Measurements from ENCODE around the gene SLC22A13. TPM values are rescaled to one million over a fixed set of nuclear protein-coding genes. Genes with fewer than 3 reads are reported as not detected.

Gene SLC22A13
- total RNA-seq, 1 donor from 2014 or later: 0.97 TPM

- no peaks in the 10 kb centered on the region for H3K27me3 Mint-ChIP-seq (ENCODE audit: low read depth)
- no peak for DNase-seq (ENCODE audit: low spot score)
- peaks cover 21% of the 10 kb centered on the region for H3K36me3 Mint-ChIP-seq (ENCODE audit: low read depth)
- TF ChIP-seq CTCF (IDR thresholded peaks at IDR 0.05): no peak
- H3K27ac Mint-ChIP-seq (ENCODE audit: unreplicated experiment): no peak overlapping the region
- H3K9me3 Mint-ChIP-seq (ENCODE audit: low read depth): no peaks in the 10 kb centered on the region
- no peak overlapping the region for H3K4me3 Mint-ChIP-seq (ENCODE audit: unreplicated experiment)
- H3K4me1 Mint-ChIP-seq (ENCODE audit: low read depth): no peaks in the 10 kb centered on the region
Measured at GRCh38 chr3:38311941-38312340, 46.3 kb downstream of the SLC22A13 start.

- DNase-seq (ENCODE audit: low spot score): no peak
- TF ChIP-seq CTCF (IDR thresholded peaks at IDR 0.05): no peak
- H3K9me3 Mint-ChIP-seq (ENCODE audit: low read depth): no peaks in the 10 kb centered on the region
- no peak overlapping the region for H3K4me3 Mint-ChIP-seq (ENCODE audit: unreplicated experiment)
- no peaks in the 10 kb centered on the region for H3K4me1 Mint-ChIP-seq (ENCODE audit: low read depth)
- H3K36me3 Mint-ChIP-seq (ENCODE audit: low read depth): peaks cover 21% of the 10 kb centered on the region
- H3K27me3 Mint-ChIP-seq (ENCODE audit: low read depth): no peaks in the 10 kb centered on the region
- H3K27ac Mint-ChIP-seq (ENCODE audit: unreplicated experiment): no peak overlapping the region
Measured at GRCh38 chr3:38312356-38312755, 46.7 kb downstream of the SLC22A13 start.

- DNase-seq (ENCODE audit: low spot score): no peak
- Mint-ChIP-seq H3K9me3 (ENCODE audit: low read depth) (no peaks in the 10 kb centered on the region), H3K36me3 (ENCODE audit: low read depth) (peaks cover 21% of the 10 kb centered on the region), H3K4me3 (ENCODE audit: unreplicated experiment) (no peak overlapping the region), H3K4me1 (ENCODE audit: low read depth) (no peaks in the 10 kb centered on the region), H3K27me3 (ENCODE audit: low read depth) (no peaks in the 10 kb centered on the region), H3K27ac (ENCODE audit: unreplicated experiment) (no peak overlapping the region)
- TF ChIP-seq CTCF (IDR thresholded peaks at IDR 0.05): no peak
Measured at GRCh38 chr3:38313263-38313662, 47.7 kb downstream of the SLC22A13 start.

GRCh38 chr3:38313695-38314094 is 48.1 kb downstream of the SLC22A13 start:
- H3K4me1 Mint-ChIP-seq (ENCODE audit: low read depth): no peaks in the 10 kb centered on the region
- H3K4me3 Mint-ChIP-seq (ENCODE audit: unreplicated experiment): no peak overlapping the region
- TF ChIP-seq CTCF (IDR thresholded peaks at IDR 0.05): no peak
- H3K27me3 Mint-ChIP-seq (ENCODE audit: low read depth): no peaks in the 10 kb centered on the region
- no peak overlapping the region for H3K27ac Mint-ChIP-seq (ENCODE audit: unreplicated experiment)
- DNase-seq (ENCODE audit: low spot score): no peak
- no peaks in the 10 kb centered on the region for H3K9me3 Mint-ChIP-seq (ENCODE audit: low read depth)
- peaks cover 20% of the 10 kb centered on the region for H3K36me3 Mint-ChIP-seq (ENCODE audit: low read depth)

- H3K4me1 Mint-ChIP-seq (ENCODE audit: low read depth): no peaks in the 10 kb centered on the region
Measured at GRCh38 chr3:38314112-38314763, 48.6 kb downstream of the SLC22A13 start.

More at GRCh38 chr3:38314112-38314763, 48.6 kb downstream of the SLC22A13 start:
- H3K27me3 Mint-ChIP-seq (ENCODE audit: low read depth): no peaks in the 10 kb centered on the region
- no peak for TF ChIP-seq CTCF (IDR thresholded peaks at IDR 0.05)
- H3K9me3 Mint-ChIP-seq (ENCODE audit: low read depth): no peaks in the 10 kb centered on the region
- no peak overlapping the region for H3K27ac Mint-ChIP-seq (ENCODE audit: unreplicated experiment)
- H3K36me3 Mint-ChIP-seq (ENCODE audit: low read depth): peaks cover 17% of the 10 kb centered on the region
- no peak overlapping the region for H3K4me3 Mint-ChIP-seq (ENCODE audit: unreplicated experiment)
- DNase-seq (ENCODE audit: low spot score): no peak
